ENCODE data around the gene ECT2L. TPM values are rescaled to one million over a fixed set of nuclear protein-coding genes. Genes with fewer than 3 reads are reported as not detected.

Gene ECT2L
- total RNA-seq, 1 experiment from 2014 or later: not detected

GRCh38 chr6:138773177-138774091 is 22.5 kb upstream of the ECT2L start, which contains the start of gene CCDC28A:
Gene CCDC28A, plus strand, starts transcription at chr6:138773769. Its CDS starts 2,352 bp downstream, at chr6:138776121.
- no TSS peak for BruUV-seq (replicated peaks)
- TF ChIP-seq EZH2 (IDR thresholded peaks at IDR 0.05; ENCODE audit: borderline replicate concordance, low read depth, low read length, poor library complexity, severe bottlenecking): no peak
- no peak for TF ChIP-seq CTCF (conservative IDR thresholded peaks at IDR 0.05; ENCODE audit: low read depth, low read length)
- peak within 1 kb of the TSS; percentile 75 for H3K4me3 ChIP-seq (ENCODE audit: low read depth, low read length, poor library complexity, severe bottlenecking)
- H3K27ac ChIP-seq (ENCODE audit: low read depth, low read length, poor library complexity, severe bottlenecking): peak within 1 kb of the TSS; percentile 94
- DNase-seq (ENCODE audit: low spot score): peak; percentile 97
- ChIA-PET POLR2A (ENCODE audit: low non-redundant PET) (interaction anchor here (0.5 to 0.8 kb wide), 3 partner anchors 198 to 252 kb away, joined by 3 to 24 read pairs (median 3); no protein-coding TSS in a partner anchor), CTCF (interaction anchor here (0.6 kb wide), 3 partner anchors 42 to 612 kb away, joined by 3 to 7 read pairs (median 5); no protein-coding TSS in a partner anchor)
- H3K9me3 ChIP-seq (ENCODE audit: low read depth, low read length, poor library complexity, severe bottlenecking): no peaks in the 10 kb centered on the region
- H3K36me3 ChIP-seq (ENCODE audit: insufficient read depth, low read length, poor library complexity, severe bottlenecking): no peaks in the 10 kb centered on the region
- intact Hi-C loops (cut with micrococcal nuclease; ENCODE audit: unreplicated experiment): loop anchor here (5.0 kb wide), 1 partner anchor 656 kb away; no protein-coding TSS in a partner anchor
- H3K27me3 ChIP-seq (replicated peaks; ENCODE audit: insufficient read depth, low read depth, low read length, poor library complexity): no peaks in the 10 kb centered on the region
- peaks cover 7% of the 10 kb centered on the region for H3K4me1 ChIP-seq (ENCODE audit: insufficient read depth, low read length, poor library complexity, severe bottlenecking)

- Histone ChIP-seq H3K27ac (ENCODE audit: low read depth, low read length, poor library complexity, severe bottlenecking) (no peak overlapping the region), H3K27me3 (replicated peaks; ENCODE audit: insufficient read depth, low read depth, low read length, poor library complexity) (no peaks in the 10 kb centered on the region), H3K4me3 (ENCODE audit: low read depth, low read length, poor library complexity, severe bottlenecking) (peak overlapping the region; percentile 75), H3K4me1 (ENCODE audit: insufficient read depth, low read length, poor library complexity, severe bottlenecking) (peaks cover 7% of the 10 kb centered on the region), H3K9me3 (ENCODE audit: low read depth, low read length, poor library complexity, severe bottlenecking) (no peaks in the 10 kb centered on the region), H3K36me3 (ENCODE audit: insufficient read depth, low read length, poor library complexity, severe bottlenecking) (no peaks in the 10 kb centered on the region)
- POLR2A ChIA-PET (ENCODE audit: low non-redundant PET): interaction anchor here (0.7 kb wide), 1 partner anchor 552 kb away, joined by 7 read pairs; no protein-coding TSS in a partner anchor
- TF ChIP-seq CTCF (conservative IDR thresholded peaks at IDR 0.05; ENCODE audit: low read depth, low read length) (no peak), EZH2 (IDR thresholded peaks at IDR 0.05; ENCODE audit: borderline replicate concordance, low read depth, low read length, poor library complexity, severe bottlenecking) (no peak)
- intact Hi-C loops (cut with micrococcal nuclease; ENCODE audit: unreplicated experiment): loop anchor here (5.0 kb wide), 1 partner anchor 657 kb away; no protein-coding TSS in a partner anchor
- no TSS peak for BruUV-seq (replicated peaks)
- CTCF ChIA-PET: no interaction called here
- no peak for DNase-seq (ENCODE audit: low spot score)
Observed at GRCh38 chr6:138774370-138774769, 21.5 kb upstream of the ECT2L start.

GRCh38 chr6:138776659-138777058 is 19.2 kb upstream of the ECT2L start:
- Histone ChIP-seq H3K4me3 (ENCODE audit: low read depth, low read length, poor library complexity, severe bottlenecking) (no peak overlapping the region), H3K27me3 (replicated peaks; ENCODE audit: insufficient read depth, low read depth, low read length, poor library complexity) (no peaks in the 10 kb centered on the region), H3K36me3 (ENCODE audit: insufficient read depth, low read length, poor library complexity, severe bottlenecking) (no peaks in the 10 kb centered on the region), H3K9me3 (ENCODE audit: low read depth, low read length, poor library complexity, severe bottlenecking) (no peaks in the 10 kb centered on the region), H3K4me1 (ENCODE audit: insufficient read depth, low read length, poor library complexity, severe bottlenecking) (peaks cover 7% of the 10 kb centered on the region), H3K27ac (ENCODE audit: low read depth, low read length, poor library complexity, severe bottlenecking) (no peak overlapping the region)
- CTCF ChIA-PET: no interaction called here
- DNase-seq (ENCODE audit: low spot score): no peak
- no TSS peak for BruUV-seq (replicated peaks)
- TF ChIP-seq CTCF (conservative IDR thresholded peaks at IDR 0.05; ENCODE audit: low read depth, low read length) (no peak), EZH2 (IDR thresholded peaks at IDR 0.05; ENCODE audit: borderline replicate concordance, low read depth, low read length, poor library complexity, severe bottlenecking) (no peak)
- POLR2A ChIA-PET (ENCODE audit: low non-redundant PET): no interaction called here
- intact Hi-C loops (cut with micrococcal nuclease; ENCODE audit: unreplicated experiment): no loop called here
